Heart left ventricle (tissue), 16 donors: ENCODE measurements around the gene CLTB. TPM values are rescaled to one million over a fixed set of nuclear protein-coding genes. Genes with fewer than 3 reads are reported as not detected.
"Not testable (repeated sequence)": the region's sequence is repeated elsewhere in the genome, so short reads cannot be mapped to it uniquely, and the experiment has no call there.

Source experiments
- ATAC-seq, 4 donors: fragments of 200-7000 bp; cut with Tn5 transposase; one replicate each; pipeline ENCODE4 v1.9.1; 2020 to 2022; ENCODE audit warnings: moderate library complexity in 4 of 4, mild to moderate bottlenecking in 3 of 4, moderate number of reproducible peaks in 1 of 4
- DNase-seq, 5 donors: peaks; one replicate each; pipeline ENCODE4 v3.0.0-alpha.2; 2020
- H3K27ac ChIP-seq, 12 donors: fragments of 200-600 bp; sonication (generic) in 4 of 12; one replicate each; pipeline versions ENCODE4 v1.5.0 to v1.8.0; 2016 to 2022; ENCODE audit warnings: mild to moderate bottlenecking in 2 of 12
- H3K27me3 ChIP-seq, 9 donors: fragments of 200-600 bp; sonication (generic) in 2 of 9; one replicate each; pipeline versions ENCODE4 v1.5.1 to v1.8.0; 2016 to 2022; ENCODE audit warnings: mild to moderate bottlenecking in 3 of 9
- H3K36me3 ChIP-seq, 9 donors: fragments of 200-600 bp; sonication (generic) in 2 of 9; one replicate each; pipeline versions ENCODE4 v1.5.0 to v1.8.0; 2018 to 2022; ENCODE audit warnings: mild to moderate bottlenecking in 2 of 9
- H3K4me1 ChIP-seq, 12 donors: fragments of 200-600 bp; sonication (generic) in 4 of 12; one replicate each; pipeline versions ENCODE4 v1.5.0 to v1.8.0; 2016 to 2022; ENCODE audit warnings: mild to moderate bottlenecking in 3 of 12
- H3K4me3 ChIP-seq, 12 donors: fragments of 200-600 bp; sonication (generic) in 4 of 12; one replicate each; pipeline versions ENCODE4 v1.5.0 to v1.8.0; 2017 to 2022; ENCODE audit warnings: mild to moderate bottlenecking in 9 of 12, moderate library complexity in 4 of 12
- H3K9me3 ChIP-seq, 12 donors: fragments of 200-600 bp; sonication (generic) in 4 of 12; one replicate each; pipeline versions ENCODE4 v1.5.0 to v1.8.0; 2016 to 2022; ENCODE audit warnings: mild to moderate bottlenecking in 1 of 12
- CTCF ChIP-seq, 12 donors: fragments of 200-600 bp; sonication (generic) in 4 of 12; IDR thresholded peaks; one replicate each; pipeline versions ENCODE4 v1.5.0 to v1.8.0; 2018 to 2022; ENCODE audit warnings: antibody characterized with exemption in 12 of 12, mild to moderate bottlenecking in 5 of 12
- POLR2A ChIP-seq, 2 donors: fragments of 450-650 bp; IDR thresholded peaks; one replicate each; pipeline ENCODE4 v1.6.1; 2017; ENCODE audit warnings: antibody characterized with exemption in 2 of 2, mild to moderate bottlenecking in 2 of 2, moderate library complexity in 2 of 2
- WGBS, 4 donors: extraction: QIAGEN DNeasy Blood & Tissue Kit in 2 of 4; methylation state at CpG; one replicate each; pipeline versions ENCODE4 v1.1.5 to v1.1.7; 2013 to 2018; 5-methylcytosine and 5-hydroxymethylcytosine counted together
- intact Hi-C, 10 donors: fragments of 100-400 bp; cut with DNase I; formaldehyde crosslinking; loops; one replicate each; pipeline versions ENCODE4 v1.11.1 to v1.14.2; 2022
- polyA plus RNA-seq, 2 donors: library from polyadenylated mRNA; stranded (reverse); fragments of 200-250 nt; gene quantifications; one replicate each; pipeline ENCODE4 v1.2.3, GENCODE V29; 2013
- total RNA-seq, 9 donors: library from RNA; depleted of rRNA in 2 of 9; stranded (reverse); fragments of >200 nt in 2 of 9; fragmentation: NEBNext Ultra II Directional in 3 of 9; extraction: Animal tissue kit (Norgen Biotek cat#: 25700) in 3 of 9; gene quantifications; one replicate each; pipeline versions ENCODE4 v1.1.0 to v1.2.4, GENCODE V29; 2016 to 2023
- donor health status: ischemic (EF 13 %, LVEDD 7.1; RV severe dilation, severe dysfunction).
- donor health status: healthy with polysubstance abuse.
- donor health status: DM: no; HTN: yes; CAD: no.
- donor health status: DM: no; HTN: no; CAD: no.
- donor health status: ischemic (EF 25% LVEDD 6.9; RV normal size, moderate dysfunction).
- donor health status: ischemic (EF 25% LVEDD 5.7; RV mildly dilated, moderate dysfunction).
- donor health status: healthy.
- donor health status: DM: yes; HTN: yes; CAD: no.
- donor health status: ischemic (EF 35%, LVEDD 5.7; RV mildly dilated, moderate dysfunction).
- donor health status: nonischemic (EF 11% LVEDD 7.7; RV severe dilation, severe dysfunction).
- donor health status: DM: yes; HTN: yes; CAD: no.
- donor health status: PGD.
- donor health status: ischemic (EF 29% LVEDD 5.4; RV normal size, mild dysfunction).
- donor health status: nonischemic (EF 23%, LVEDD 6.1; RV moderate dilation, normal function).

The CLTB gene
- total and polyA plus RNA-seq, 11 donors = 185 to 464 (median 300) TPM

GRCh38 chr5:176444742-176445141, 28.4 kb upstream of the CLTB start:
- 85 to 88% (median 87%) methylated on average over 5 of the region's 5 CpGs for WGBS, 4 donors

GRCh38 chr5:176442911-176443310, 26.6 kb upstream of the CLTB start:
- intact Hi-C loops = loop anchor here in 1 of 10 donors (10.0 kb wide), 1 partner anchor 102 kb away; the partner anchor contains the start of gene CDHR2
- WGBS, 4 donors = 86 to 91% (median 87%) methylated on average over 4 of the region's 4 CpGs

More at GRCh38 chr5:176444742-176445141, 28.4 kb upstream of the CLTB start:
- peaks cover 2 to 20% (median 17%) of the 10 kb centered on the region in 12 donors for H3K4me1 ChIP-seq
- DNase-seq (no peak), ATAC-seq (no peak)
- no peak overlapping the region for H3K27ac ChIP-seq
- no peaks in the 10 kb centered on the region for H3K27me3 ChIP-seq
- no peak for TF ChIP-seq POLR2A (IDR thresholded peaks at IDR 0.05)
- TF ChIP-seq CTCF (IDR thresholded peaks at IDR 0.05) = no peak
- H3K9me3 ChIP-seq = no peaks in the 10 kb centered on the region
- H3K36me3 ChIP-seq = no peaks in the 10 kb centered on the region
- H3K4me3 ChIP-seq = no peak overlapping the region
- intact Hi-C loops = loop anchor here in 7 of 10 donors (5.0 to 10.0 kb wide), 5 partner anchors 82 to 563 kb away; partner anchors contain the start of genes RNF44 (in 4 of the 7), CDHR2 (in 1 of the 7), KIAA1191 (in 1 of the 7) and UIMC1 (in 1 of the 7)

DNA sequence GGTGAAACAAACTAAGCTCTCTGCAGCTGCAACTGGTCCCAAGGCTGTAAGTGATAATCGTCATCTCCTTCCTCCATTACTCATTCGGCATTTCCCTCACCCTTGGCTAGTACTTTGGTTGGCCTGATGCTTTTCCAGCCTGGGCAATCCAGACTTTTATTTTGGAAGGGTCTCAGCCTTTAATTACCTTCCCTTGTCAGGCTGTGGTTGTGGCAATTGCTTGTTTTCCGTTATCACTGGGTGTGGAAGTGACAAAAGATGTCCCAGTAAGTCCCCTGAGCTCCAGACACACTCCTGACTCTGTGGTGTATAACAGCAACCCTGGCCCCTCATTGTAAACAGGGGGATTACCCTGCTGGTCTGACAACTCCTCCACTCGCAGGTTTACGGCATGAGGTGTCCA, 25.6 kb upstream of the CLTB start:
- 15 to 33% (median 18%) methylated on average over 5 of the region's 5 CpGs for WGBS, 4 donors
- H3K27ac ChIP-seq = no peak overlapping the region
- no peak for ATAC-seq
- no peak for TF ChIP-seq POLR2A (IDR thresholded peaks at IDR 0.05)
- TF ChIP-seq CTCF (IDR thresholded peaks at IDR 0.05) = no peak
- peaks cover 0 to 7% (median 0%) of the 10 kb centered on the region in 9 donors for H3K27me3 ChIP-seq
- no peaks in the 10 kb centered on the region for H3K36me3 ChIP-seq
- intact Hi-C loops = loop anchor here in 1 of 10 donors (10.0 kb wide), 1 partner anchor 103 kb away; the partner anchor contains the start of gene CDHR2
- H3K4me1 ChIP-seq = peaks cover 0 to 8% (median 3%) of the 10 kb centered on the region in 12 donors
- DNase-seq = no peak
- no peaks in the 10 kb centered on the region for H3K9me3 ChIP-seq
- no peak overlapping the region for H3K4me3 ChIP-seq

More at GRCh38 chr5:176442911-176443310, 26.6 kb upstream of the CLTB start:
- H3K27ac ChIP-seq, H3K9me3 ChIP-seq, H3K4me3 ChIP-seq, ATAC-seq, H3K36me3 ChIP-seq, H3K27me3 ChIP-seq, DNase-seq: not testable (repeated sequence)
- H3K4me1 ChIP-seq = peaks cover 0 to 10% (median 7%) of the 10 kb centered on the region in 12 donors

DNA sequence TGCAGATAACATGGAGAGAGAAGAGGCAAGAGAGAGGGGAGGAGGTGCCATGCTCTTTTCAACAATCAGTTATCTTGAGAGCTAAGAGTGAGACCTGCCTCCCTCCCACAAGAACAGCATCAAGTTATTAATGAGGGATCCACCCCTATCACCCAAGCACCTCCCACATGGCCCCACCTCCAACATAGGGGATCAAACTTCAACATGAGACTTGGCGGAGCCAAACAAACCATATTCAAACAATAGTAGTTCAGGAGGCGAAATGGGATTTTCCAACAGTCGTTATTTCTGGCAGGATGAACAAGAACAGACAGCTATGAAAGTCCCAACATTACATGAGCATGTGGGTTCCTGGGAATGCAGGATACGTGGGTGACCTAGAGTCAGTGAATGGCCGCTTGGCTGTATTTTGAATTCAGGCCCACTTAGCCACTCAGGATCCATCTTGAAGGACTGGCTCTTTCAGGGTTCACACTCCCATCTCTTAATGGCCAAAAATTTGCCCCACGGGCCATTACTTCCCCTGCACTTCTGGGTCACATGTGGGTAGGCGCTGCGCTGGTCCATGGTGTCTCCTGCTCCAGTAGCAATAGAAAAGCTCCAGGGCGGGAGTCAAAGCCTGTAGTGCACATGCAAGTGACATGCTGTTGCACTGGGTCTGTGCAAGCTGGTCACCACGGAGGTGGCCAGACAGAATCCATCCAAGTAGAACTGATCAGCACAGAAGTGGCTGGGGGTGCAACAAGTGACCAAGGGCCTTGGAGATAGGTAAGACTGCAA, 24.8 kb upstream of the CLTB start:
- intact Hi-C loops = loop anchor here in 1 of 10 donors (10.0 kb wide), 1 partner anchor 104 kb away; the partner anchor contains the start of gene CDHR2
- Histone ChIP-seq H3K36me3 (no peaks in the 10 kb centered on the region), H3K4me1 (peaks cover 0 to 10% (median 0%) of the 10 kb centered on the region in 12 donors), H3K27me3 (peaks cover 0 to 7% (median 0%) of the 10 kb centered on the region in 9 donors), H3K27ac (no peak overlapping the region), H3K4me3 (no peak overlapping the region), H3K9me3 (no peaks in the 10 kb centered on the region)
- no peak for ATAC-seq
- no peak for DNase-seq
- 68 to 81% (median 76%) methylated on average over 9 to 10 of the region's 10 CpGs for WGBS, 4 donors
- TF ChIP-seq CTCF (IDR thresholded peaks at IDR 0.05) (no peak), POLR2A (IDR thresholded peaks at IDR 0.05) (no peak)
